GM21723 (cell line): ENCODE results near the gene TMEM221.

ENCODE experiments used
- ATAC-seq: cut with Tn5 transposase; IDR thresholded peaks from one replicate; pipeline ENCODE4 v1.9.1; 2021; ENCODE audit warnings: mild to moderate bottlenecking, moderate library complexity; ENCODE audit not compliant: unreplicated experiment

Gene TMEM221

GRCh38 chr19:17406046-17406886, 42.2 kb downstream of the TMEM221 start:
- ATAC-seq, result no peak

- peak; percentile 82 for ATAC-seq
Observed at GRCh38 chr19:17405250-17406045, 43.0 kb downstream of the TMEM221 start, which contains the start of gene BST2. BST2 (minus strand) TSS chr19:17405630; CDS start chr19:17405575, 55 bp downstream.

- ATAC-seq, result no peak
Observed at GRCh38 chr19:17404621-17405249, 43.7 kb downstream of the TMEM221 start.

GRCh38 chr19:17404015-17404414, 44.5 kb downstream of the TMEM221 start:
- ATAC-seq, result no peak

GRCh38 chr19:17402982-17403855, 45.2 kb downstream of the TMEM221 start:
- ATAC-seq, result no peak

GRCh38 chr19:17401628-17402027, 46.8 kb downstream of the TMEM221 start:
- no peak for ATAC-seq

- ATAC-seq, result no peak
Observed at GRCh38 chr19:17398902-17399527, 49.5 kb downstream of the TMEM221 start.

- no peak for ATAC-seq
Observed at GRCh38 chr19:17394891-17395415, 53.5 kb downstream of the TMEM221 start.

GRCh38 chr19:17393914-17394313, 54.6 kb downstream of the TMEM221 start, which contains the start of gene CCDC194:
CCDC194 (minus strand) TSS chr19:17394196; CDS start chr19:17394158, 38 bp downstream.
- no peak for ATAC-seq

- ATAC-seq, result no peak
Observed at GRCh38 chr19:17393002-17393401, 55.5 kb downstream of the TMEM221 start.

GRCh38 chr19:17391371-17392151, 56.9 kb downstream of the TMEM221 start:
- ATAC-seq, result no peak

- ATAC-seq, result peak; percentile 89
Observed at GRCh38 chr19:17390665-17391370, 57.6 kb downstream of the TMEM221 start.

- no peak for ATAC-seq
Observed at GRCh38 chr19:17389957-17390664, 58.4 kb downstream of the TMEM221 start.

- ATAC-seq, result no peak
Observed at GRCh38 chr19:17389288-17389687, 59.2 kb downstream of the TMEM221 start.

- no peak for ATAC-seq
Observed at GRCh38 chr19:17385878-17386611, 62.4 kb downstream of the TMEM221 start.
